ENCODE results near the gene ECM1.

GRCh38 chr1:150511985-150512660 lies 4.2 kb downstream of the ECM1 start:
- TF ChIP-seq CTCF (IDR thresholded peaks at IDR 0.05; ENCODE audit: low read depth, low read length) (no peak), EZH2phosphoT487 (IDR thresholded peaks at IDR 0.05; ENCODE audit: low read depth) (no peak)

Measured in OCI-LY3 (cell line).